ENCODE measurements around the gene TBL3.

Gene TBL3

DNA sequence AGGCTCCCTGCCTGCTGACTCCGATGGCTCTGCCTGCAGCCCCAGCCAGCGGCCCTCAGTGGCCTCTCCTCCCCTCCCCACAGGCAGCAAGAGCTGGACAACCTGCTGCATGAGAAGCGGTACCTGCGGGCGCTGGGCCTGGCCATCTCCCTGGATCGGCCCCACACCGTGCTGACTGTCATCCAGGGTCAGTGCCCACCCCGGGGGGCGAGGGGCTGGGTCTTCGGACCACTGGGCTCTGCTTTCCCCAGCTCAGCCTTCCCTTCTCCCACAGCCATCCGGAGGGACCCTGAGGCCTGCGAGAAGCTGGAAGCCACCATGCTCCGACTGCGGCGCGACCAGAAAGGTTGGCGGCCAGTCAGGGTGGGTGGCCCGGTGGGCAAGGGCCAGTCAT, 6.0 kb downstream of the TBL3 start:
- POLR2A ChIA-PET, result interaction anchor here (0.6 to 10.1 kb wide), 3 partner anchors 13 to 1338 kb away, joined by 4 to 76 read pairs (median 4); partner anchors contain the start of gene RPS2
- H3K27ac ChIP-seq (ENCODE audit: extremely low read depth, low read depth, low read length), result no peak overlapping the region
- H3K4me3 ChIP-seq (ENCODE audit: low read depth, low read length), result no peak overlapping the region
- H3K4me1 ChIP-seq (ENCODE audit: control insufficient read depth, insufficient read depth, low read length), result peaks cover under 1% of the 10 kb centered on the region; the same call in 1 of the 2 replicates
- TF ChIP-seq ZNF394 (tag by site-specific recombination; IDR thresholded peaks at IDR 0.05; ENCODE audit: borderline replicate concordance) (no peak), SP3 (tag by site-specific recombination; IDR thresholded peaks at IDR 0.05) (no peak), ZNF654 (tag by site-specific recombination; IDR thresholded peaks at IDR 0.05; ENCODE audit: low read depth) (no peak), HOXC10 (CRISPR knock-in tag; IDR thresholded peaks at IDR 0.05) (no peak), ZNF24 (tag by site-specific recombination; IDR thresholded peaks at IDR 0.05) (no peak), ZNF830 (tag by site-specific recombination; IDR thresholded peaks at IDR 0.05; ENCODE audit: low read depth) (no peak), GLIS1 (tag by site-specific recombination; IDR thresholded peaks at IDR 0.05) (no peak), ZNF596 (tag by site-specific recombination; IDR thresholded peaks at IDR 0.05) (no peak)
- TF ChIP-seq, protein P1, sequence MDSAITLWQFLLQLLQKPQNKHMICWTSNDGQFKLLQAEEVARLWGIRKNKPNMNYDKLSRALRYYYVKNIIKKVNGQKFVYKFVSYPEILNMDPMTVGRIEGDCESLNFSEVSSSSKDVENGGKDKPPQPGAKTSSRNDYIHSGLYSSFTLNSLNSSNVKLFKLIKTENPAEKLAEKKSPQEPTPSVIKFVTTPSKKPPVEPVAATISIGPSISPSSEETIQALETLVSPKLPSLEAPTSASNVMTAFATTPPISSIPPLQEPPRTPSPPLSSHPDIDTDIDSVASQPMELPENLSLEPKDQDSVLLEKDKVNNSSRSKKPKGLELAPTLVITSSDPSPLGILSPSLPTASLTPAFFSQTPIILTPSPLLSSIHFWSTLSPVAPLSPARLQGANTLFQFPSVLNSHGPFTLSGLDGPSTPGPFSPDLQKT (IDR thresholded peaks at IDR 0.05; ENCODE audit: borderline replicate concordance, low read depth, low read length), result no peak
- TF ChIP-seq, protein P2, sequence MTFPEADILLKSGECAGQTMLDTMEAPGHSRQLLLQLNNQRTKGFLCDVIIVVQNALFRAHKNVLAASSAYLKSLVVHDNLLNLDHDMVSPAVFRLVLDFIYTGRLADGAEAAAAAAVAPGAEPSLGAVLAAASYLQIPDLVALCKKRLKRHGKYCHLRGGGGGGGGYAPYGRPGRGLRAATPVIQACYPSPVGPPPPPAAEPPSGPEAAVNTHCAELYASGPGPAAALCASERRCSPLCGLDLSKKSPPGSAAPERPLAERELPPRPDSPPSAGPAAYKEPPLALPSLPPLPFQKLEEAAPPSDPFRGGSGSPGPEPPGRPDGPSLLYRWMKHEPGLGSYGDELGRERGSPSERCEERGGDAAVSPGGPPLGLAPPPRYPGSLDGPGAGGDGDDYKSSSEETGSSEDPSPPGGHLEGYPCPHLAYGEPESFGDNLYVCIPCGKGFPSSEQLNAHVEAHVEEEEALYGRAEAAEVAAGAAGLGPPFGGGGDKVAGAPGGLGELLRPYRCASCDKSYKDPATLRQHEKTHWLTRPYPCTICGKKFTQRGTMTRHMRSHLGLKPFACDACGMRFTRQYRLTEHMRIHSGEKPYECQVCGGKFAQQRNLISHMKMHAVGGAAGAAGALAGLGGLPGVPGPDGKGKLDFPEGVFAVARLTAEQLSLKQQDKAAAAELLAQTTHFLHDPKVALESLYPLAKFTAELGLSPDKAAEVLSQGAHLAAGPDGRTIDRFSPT (tag by site-specific recombination; IDR thresholded peaks at IDR 0.05), result no peak
- TF ChIP-seq, protein P3, sequence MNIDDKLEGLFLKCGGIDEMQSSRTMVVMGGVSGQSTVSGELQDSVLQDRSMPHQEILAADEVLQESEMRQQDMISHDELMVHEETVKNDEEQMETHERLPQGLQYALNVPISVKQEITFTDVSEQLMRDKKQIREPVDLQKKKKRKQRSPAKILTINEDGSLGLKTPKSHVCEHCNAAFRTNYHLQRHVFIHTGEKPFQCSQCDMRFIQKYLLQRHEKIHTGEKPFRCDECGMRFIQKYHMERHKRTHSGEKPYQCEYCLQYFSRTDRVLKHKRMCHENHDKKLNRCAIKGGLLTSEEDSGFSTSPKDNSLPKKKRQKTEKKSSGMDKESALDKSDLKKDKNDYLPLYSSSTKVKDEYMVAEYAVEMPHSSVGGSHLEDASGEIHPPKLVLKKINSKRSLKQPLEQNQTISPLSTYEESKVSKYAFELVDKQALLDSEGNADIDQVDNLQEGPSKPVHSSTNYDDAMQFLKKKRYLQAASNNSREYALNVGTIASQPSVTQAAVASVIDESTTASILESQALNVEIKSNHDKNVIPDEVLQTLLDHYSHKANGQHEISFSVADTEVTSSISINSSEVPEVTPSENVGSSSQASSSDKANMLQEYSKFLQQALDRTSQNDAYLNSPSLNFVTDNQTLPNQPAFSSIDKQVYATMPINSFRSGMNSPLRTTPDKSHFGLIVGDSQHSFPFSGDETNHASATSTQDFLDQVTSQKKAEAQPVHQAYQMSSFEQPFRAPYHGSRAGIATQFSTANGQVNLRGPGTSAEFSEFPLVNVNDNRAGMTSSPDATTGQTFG (tag by site-specific recombination; IDR thresholded peaks at IDR 0.05; ENCODE audit: borderline replicate concordance), result no peak
- TF ChIP-seq, protein P4, sequence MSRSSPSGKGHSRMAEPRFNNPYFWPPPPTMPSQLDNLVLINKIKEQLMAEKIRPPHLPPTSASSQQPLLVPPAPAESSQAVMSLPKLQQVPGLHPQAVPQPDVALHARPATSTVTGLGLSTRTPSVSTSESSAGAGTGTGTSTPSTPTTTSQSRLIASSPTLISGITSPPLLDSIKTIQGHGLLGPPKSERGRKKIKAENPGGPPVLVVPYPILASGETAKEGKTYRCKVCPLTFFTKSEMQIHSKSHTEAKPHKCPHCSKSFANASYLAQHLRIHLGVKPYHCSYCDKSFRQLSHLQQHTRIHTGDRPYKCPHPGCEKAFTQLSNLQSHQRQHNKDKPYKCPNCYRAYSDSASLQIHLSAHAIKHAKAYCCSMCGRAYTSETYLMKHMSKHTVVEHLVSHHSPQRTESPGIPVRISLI (tag by site-specific recombination; IDR thresholded peaks at IDR 0.05), result no peak
- TF ChIP-seq, protein P5, sequence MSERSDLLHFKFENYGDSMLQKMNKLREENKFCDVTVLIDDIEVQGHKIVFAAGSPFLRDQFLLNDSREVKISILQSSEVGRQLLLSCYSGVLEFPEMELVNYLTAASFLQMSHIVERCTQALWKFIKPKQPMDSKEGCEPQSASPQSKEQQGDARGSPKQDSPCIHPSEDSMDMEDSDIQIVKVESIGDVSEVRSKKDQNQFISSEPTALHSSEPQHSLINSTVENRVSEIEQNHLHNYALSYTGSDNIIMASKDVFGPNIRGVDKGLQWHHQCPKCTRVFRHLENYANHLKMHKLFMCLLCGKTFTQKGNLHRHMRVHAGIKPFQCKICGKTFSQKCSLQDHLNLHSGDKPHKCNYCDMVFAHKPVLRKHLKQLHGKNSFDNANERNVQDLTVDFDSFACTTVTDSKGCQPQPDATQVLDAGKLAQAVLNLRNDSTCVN (tag by site-specific recombination; optimal IDR thresholded peaks at IDR 0.05), result no peak
- TF ChIP-seq, protein P6, sequence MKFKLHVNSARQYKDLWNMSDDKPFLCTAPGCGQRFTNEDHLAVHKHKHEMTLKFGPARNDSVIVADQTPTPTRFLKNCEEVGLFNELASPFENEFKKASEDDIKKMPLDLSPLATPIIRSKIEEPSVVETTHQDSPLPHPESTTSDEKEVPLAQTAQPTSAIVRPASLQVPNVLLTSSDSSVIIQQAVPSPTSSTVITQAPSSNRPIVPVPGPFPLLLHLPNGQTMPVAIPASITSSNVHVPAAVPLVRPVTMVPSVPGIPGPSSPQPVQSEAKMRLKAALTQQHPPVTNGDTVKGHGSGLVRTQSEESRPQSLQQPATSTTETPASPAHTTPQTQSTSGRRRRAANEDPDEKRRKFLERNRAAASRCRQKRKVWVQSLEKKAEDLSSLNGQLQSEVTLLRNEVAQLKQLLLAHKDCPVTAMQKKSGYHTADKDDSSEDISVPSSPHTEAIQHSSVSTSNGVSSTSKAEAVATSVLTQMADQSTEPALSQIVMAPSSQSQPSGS (tag by site-specific recombination; IDR thresholded peaks at IDR 0.05; ENCODE audit: low read depth), result no peak
- CTCF ChIA-PET, result no interaction called here
- peaks cover 0 to 59% of the 10 kb centered on the region in 2 experiments; a peak in 1 of 3 replicates for H3K36me3 ChIP-seq (ENCODE audit: control insufficient read depth in 2 of 2, insufficient read depth in 1 of 2, low read length in 2 of 2)
- H3K9me3 ChIP-seq (ENCODE audit: control insufficient read depth, insufficient read depth, low read depth, low read length), result no peaks in the 10 kb centered on the region

Data from HEK293 (cell line).